C4-2B (cell line): ENCODE results near the gene TSNAXIP1.

Experiments used
- H3K27ac ChIP-seq: fragments of 450-650 bp; 2 replicates; pipeline ENCODE4 v1.5.1; 2017
- CTCF ChIP-seq: fragments of 450-650 bp; conservative IDR thresholded peaks from 2 replicates; pipeline ENCODE4 v1.5.1; 2017; ENCODE audit warnings: mild to moderate bottlenecking
- ZFX ChIP-seq: fragments of 450-650 bp; IDR thresholded peaks from 2 replicates; pipeline ENCODE4 v1.6.1; 2017

TSNAXIP1 gene

GRCh38 chr16:67841198-67841815 is 34.6 kb downstream of the TSNAXIP1 start:
- TF ChIP-seq ZFX (no peak), CTCF (no peak)
- peak overlapping the region; percentile 98 for H3K27ac ChIP-seq

- TF ChIP-seq ZFX (peak; percentile 97), CTCF (peak; percentile 91)
- H3K27ac ChIP-seq, result peak within 1 kb of the TSS; percentile 98
These were observed 35.3 kb downstream of the TSNAXIP1 start, which contains the start of gene THAP11 for GRCh38 chr16:67841816-67842508. Gene THAP11, plus strand, starts transcription at chr16:67842320. Its CDS starts 235 bp downstream, at chr16:67842555.

- H3K27ac ChIP-seq, result peak overlapping the region; percentile 98
- TF ChIP-seq ZFX (peak; percentile 78), CTCF (no peak; the same call in 1 of the 2 replicates)
These were observed 36.0 kb downstream of the TSNAXIP1 start for GRCh38 chr16:67842509-67843342.

GRCh38 chr16:67843343-67843765 is 36.7 kb downstream of the TSNAXIP1 start:
- H3K27ac ChIP-seq, result peak overlapping the region; percentile 98
- TF ChIP-seq CTCF (no peak; the same call in 1 of the 2 replicates), ZFX (no peak)

GRCh38 chr16:67844497-67844896 is 37.8 kb downstream of the TSNAXIP1 start:
- TF ChIP-seq ZFX (no peak), CTCF (no peak)
- no peak overlapping the region for H3K27ac ChIP-seq

- peak overlapping the region; percentile 95 for H3K27ac ChIP-seq
- TF ChIP-seq ZFX (no peak), CTCF (no peak)
These were observed 38.8 kb downstream of the TSNAXIP1 start for GRCh38 chr16:67845291-67846062.
